ENCODE measurements around the gene BCL11B. TPM values are rescaled to one million over a fixed set of nuclear protein-coding genes. Genes with fewer than 3 reads are reported as not detected.

Gene BCL11B
- total RNA-seq, 1 experiment from 2014 or later, result 0.05 TPM

GRCh38 chr14:99250636-99251208, 21.3 kb downstream of the BCL11B start:
- TF ChIP-seq, protein P1, sequence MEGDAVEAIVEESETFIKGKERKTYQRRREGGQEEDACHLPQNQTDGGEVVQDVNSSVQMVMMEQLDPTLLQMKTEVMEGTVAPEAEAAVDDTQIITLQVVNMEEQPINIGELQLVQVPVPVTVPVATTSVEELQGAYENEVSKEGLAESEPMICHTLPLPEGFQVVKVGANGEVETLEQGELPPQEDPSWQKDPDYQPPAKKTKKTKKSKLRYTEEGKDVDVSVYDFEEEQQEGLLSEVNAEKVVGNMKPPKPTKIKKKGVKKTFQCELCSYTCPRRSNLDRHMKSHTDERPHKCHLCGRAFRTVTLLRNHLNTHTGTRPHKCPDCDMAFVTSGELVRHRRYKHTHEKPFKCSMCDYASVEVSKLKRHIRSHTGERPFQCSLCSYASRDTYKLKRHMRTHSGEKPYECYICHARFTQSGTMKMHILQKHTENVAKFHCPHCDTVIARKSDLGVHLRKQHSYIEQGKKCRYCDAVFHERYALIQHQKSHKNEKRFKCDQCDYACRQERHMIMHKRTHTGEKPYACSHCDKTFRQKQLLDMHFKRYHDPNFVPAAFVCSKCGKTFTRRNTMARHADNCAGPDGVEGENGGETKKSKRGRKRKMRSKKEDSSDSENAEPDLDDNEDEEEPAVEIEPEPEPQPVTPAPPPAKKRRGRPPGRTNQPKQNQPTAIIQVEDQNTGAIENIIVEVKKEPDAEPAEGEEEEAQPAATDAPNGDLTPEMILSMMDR (IDR thresholded peaks at IDR 0.05; ENCODE audit: insufficient read depth in 1 of 2, low read depth in 1 of 2, low read length in 1 of 2, severe bottlenecking in 1 of 2, unreplicated experiment in 1 of 2), result no peak
- Histone ChIP-seq H3K27me3 (replicated peaks; ENCODE audit: control insufficient read depth, insufficient read depth, low read length) (no peaks in the 10 kb centered on the region), H3K36me3 (ENCODE audit: control insufficient read depth, insufficient read depth, low read length) (no peaks in the 10 kb centered on the region), H3K4me1 (no peaks in the 10 kb centered on the region), H3K4me3 (ENCODE audit: low read depth, low read length) (no peak overlapping the region), H3K9me3 (no peaks in the 10 kb centered on the region)
- Mint-ChIP-seq H3K27ac (ENCODE audit: unreplicated experiment) (no peak overlapping the region), H3K27me3 (ENCODE audit: insufficient read depth, unreplicated experiment) (peaks cover 12% of the 10 kb centered on the region), H3K36me3 (ENCODE audit: insufficient read depth, unreplicated experiment) (no peaks in the 10 kb centered on the region), H3K9me3 (ENCODE audit: unreplicated experiment) (no peaks in the 10 kb centered on the region), H3K4me3 (ENCODE audit: unreplicated experiment) (no peak overlapping the region), H3K4me1 (ENCODE audit: low read depth, unreplicated experiment) (no peaks in the 10 kb centered on the region)
- no peak for DNase-seq
- no TSS peak for BruUV-seq (replicated peaks)
- ChIA-PET CTCF (no interaction called here), POLR2A (no interaction called here)
- intact Hi-C loops (cut with micrococcal nuclease; ENCODE audit: unreplicated experiment), result no loop called here

GRCh38 chr14:99249389-99249788, 22.6 kb downstream of the BCL11B start:
- H3K4me3 ChIP-seq (ENCODE audit: low read depth, low read length), result no peak overlapping the region
- H3K36me3 Mint-ChIP-seq (ENCODE audit: insufficient read depth, unreplicated experiment), result no peaks in the 10 kb centered on the region
- no peaks in the 10 kb centered on the region for H3K36me3 ChIP-seq (ENCODE audit: control insufficient read depth, insufficient read depth, low read length)
- DNase-seq, result no peak
- no peak overlapping the region for H3K27ac Mint-ChIP-seq (ENCODE audit: unreplicated experiment)
- no peak overlapping the region for H3K4me3 Mint-ChIP-seq (ENCODE audit: unreplicated experiment)
- no peaks in the 10 kb centered on the region for H3K9me3 ChIP-seq
- H3K4me1 Mint-ChIP-seq (ENCODE audit: low read depth, unreplicated experiment), result no peaks in the 10 kb centered on the region
- TF ChIP-seq, protein P1 (IDR thresholded peaks at IDR 0.05; ENCODE audit: insufficient read depth in 1 of 2, low read depth in 1 of 2, low read length in 1 of 2, severe bottlenecking in 1 of 2, unreplicated experiment in 1 of 2), result no peak
- H3K27me3 ChIP-seq (replicated peaks; ENCODE audit: control insufficient read depth, insufficient read depth, low read length), result no peaks in the 10 kb centered on the region
- no TSS peak for BruUV-seq (replicated peaks)
- intact Hi-C loops (cut with micrococcal nuclease; ENCODE audit: unreplicated experiment), result no loop called here
- H3K4me1 ChIP-seq, result no peaks in the 10 kb centered on the region
- H3K27me3 Mint-ChIP-seq (ENCODE audit: insufficient read depth, unreplicated experiment), result peaks cover 12% of the 10 kb centered on the region
- ChIA-PET POLR2A (no interaction called here), CTCF (no interaction called here)
- no peaks in the 10 kb centered on the region for H3K9me3 Mint-ChIP-seq (ENCODE audit: unreplicated experiment)

- no TSS peak for BruUV-seq (replicated peaks)
- H3K4me3 ChIP-seq (ENCODE audit: low read depth, low read length), result no peak overlapping the region
- ChIA-PET POLR2A (no interaction called here), CTCF (no interaction called here)
- intact Hi-C loops (cut with micrococcal nuclease; ENCODE audit: unreplicated experiment), result no loop called here
- no peak overlapping the region for H3K27ac Mint-ChIP-seq (ENCODE audit: unreplicated experiment)
- no peak for DNase-seq
- no peaks in the 10 kb centered on the region for H3K4me1 ChIP-seq
- no peaks in the 10 kb centered on the region for H3K9me3 Mint-ChIP-seq (ENCODE audit: unreplicated experiment)
- peaks cover 7% of the 10 kb centered on the region for H3K27me3 Mint-ChIP-seq (ENCODE audit: insufficient read depth, unreplicated experiment)
- TF ChIP-seq, protein P1 (IDR thresholded peaks at IDR 0.05; ENCODE audit: insufficient read depth in 1 of 2, low read depth in 1 of 2, low read length in 1 of 2, severe bottlenecking in 1 of 2, unreplicated experiment in 1 of 2), result no peak
- no peaks in the 10 kb centered on the region for H3K36me3 Mint-ChIP-seq (ENCODE audit: insufficient read depth, unreplicated experiment)
- H3K36me3 ChIP-seq (ENCODE audit: control insufficient read depth, insufficient read depth, low read length), result no peaks in the 10 kb centered on the region
- H3K4me1 Mint-ChIP-seq (ENCODE audit: low read depth, unreplicated experiment), result no peaks in the 10 kb centered on the region
- H3K4me3 Mint-ChIP-seq (ENCODE audit: unreplicated experiment), result no peak overlapping the region
- H3K9me3 ChIP-seq, result no peaks in the 10 kb centered on the region
- no peaks in the 10 kb centered on the region for H3K27me3 ChIP-seq (replicated peaks; ENCODE audit: control insufficient read depth, insufficient read depth, low read length)
Observed at GRCh38 chr14:99248761-99249171, 23.2 kb downstream of the BCL11B start.
